ENCODE data around the gene SMAD7.

DNA sequence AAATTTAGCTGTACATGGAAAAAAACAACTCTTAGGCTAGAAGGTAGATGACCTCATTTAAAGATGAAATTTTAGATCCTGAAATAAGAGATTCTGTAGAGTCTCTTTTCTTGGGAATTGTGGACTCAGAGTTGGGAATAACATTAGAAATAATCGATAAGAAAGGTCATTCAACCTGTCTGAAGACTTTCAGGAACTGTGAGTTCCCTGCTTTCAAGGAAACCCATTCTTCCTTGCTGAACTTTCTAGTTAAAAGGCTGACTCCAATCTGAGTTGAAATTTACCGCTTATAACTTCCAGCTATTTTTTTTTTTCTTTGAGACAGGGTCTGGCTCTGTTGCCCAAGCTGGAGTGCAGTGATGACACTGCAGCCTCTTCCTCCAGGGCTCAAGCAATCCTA, 16.8 kb upstream of the SMAD7 start:
- TF ChIP-seq CTCF (conservative IDR thresholded peaks at IDR 0.05; ENCODE audit: low read length) (no peak), EZH2phosphoT487 (IDR thresholded peaks at IDR 0.05; ENCODE audit: borderline replicate concordance, low read depth, low read length) (no peak)

All from OCI-LY7 (cell line).